Measurements from ENCODE around the gene BUD31.

The BUD31 gene

DNA sequence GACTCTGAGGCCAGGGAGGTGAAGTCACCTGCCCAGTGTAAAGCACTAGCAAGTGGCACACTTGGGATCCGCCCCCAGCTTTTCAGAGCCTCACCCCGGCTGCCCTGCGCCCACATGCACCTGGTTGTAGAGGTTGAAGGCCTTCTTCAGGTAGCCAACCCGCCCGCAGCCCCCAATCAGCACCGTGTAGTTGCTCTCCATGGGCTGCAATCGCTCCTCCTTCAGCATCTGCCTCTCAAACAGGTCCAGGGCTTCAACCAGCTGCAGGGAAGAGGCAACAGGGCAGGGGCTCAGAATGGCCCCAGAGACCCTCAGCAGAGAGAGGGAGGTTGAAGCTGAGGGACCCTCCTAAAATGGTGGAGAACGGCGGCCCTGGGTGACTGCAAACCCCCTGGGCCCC, 24.4 kb downstream of the BUD31 start:
- DNase-seq (ENCODE audit: low read depth): no peak

DNA sequence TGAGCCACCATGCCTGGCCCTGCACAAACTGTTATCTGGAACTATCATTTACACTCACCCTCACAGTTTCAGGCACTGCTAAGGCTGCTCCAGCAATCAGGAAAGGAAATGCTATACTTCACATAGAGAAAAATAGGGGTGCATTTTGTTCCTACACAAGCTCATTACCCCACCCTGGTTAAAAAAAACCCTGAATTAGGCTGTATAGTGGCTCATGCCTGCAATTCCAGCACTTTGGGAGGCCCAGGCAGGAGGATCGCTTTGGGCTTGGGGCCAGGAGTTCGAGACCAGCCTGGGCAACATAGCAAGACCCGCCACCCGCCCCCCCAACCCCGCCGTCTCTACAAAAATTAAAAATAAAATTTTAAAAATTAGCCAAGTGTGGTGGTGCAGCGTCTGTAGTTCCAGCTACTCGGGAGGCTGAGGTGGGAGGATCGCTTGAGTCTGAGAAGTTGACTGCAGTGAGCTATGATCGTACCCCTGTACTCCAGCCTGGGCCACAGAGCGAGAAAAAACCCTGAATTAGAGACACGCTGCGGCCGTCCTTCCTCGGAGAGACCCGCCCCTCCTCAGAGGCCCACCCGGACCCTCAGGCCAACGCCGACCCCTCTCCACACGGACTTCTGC, 29.3 kb downstream of the BUD31 start:
- DNase-seq (ENCODE audit: low read depth): no peak

DNA sequence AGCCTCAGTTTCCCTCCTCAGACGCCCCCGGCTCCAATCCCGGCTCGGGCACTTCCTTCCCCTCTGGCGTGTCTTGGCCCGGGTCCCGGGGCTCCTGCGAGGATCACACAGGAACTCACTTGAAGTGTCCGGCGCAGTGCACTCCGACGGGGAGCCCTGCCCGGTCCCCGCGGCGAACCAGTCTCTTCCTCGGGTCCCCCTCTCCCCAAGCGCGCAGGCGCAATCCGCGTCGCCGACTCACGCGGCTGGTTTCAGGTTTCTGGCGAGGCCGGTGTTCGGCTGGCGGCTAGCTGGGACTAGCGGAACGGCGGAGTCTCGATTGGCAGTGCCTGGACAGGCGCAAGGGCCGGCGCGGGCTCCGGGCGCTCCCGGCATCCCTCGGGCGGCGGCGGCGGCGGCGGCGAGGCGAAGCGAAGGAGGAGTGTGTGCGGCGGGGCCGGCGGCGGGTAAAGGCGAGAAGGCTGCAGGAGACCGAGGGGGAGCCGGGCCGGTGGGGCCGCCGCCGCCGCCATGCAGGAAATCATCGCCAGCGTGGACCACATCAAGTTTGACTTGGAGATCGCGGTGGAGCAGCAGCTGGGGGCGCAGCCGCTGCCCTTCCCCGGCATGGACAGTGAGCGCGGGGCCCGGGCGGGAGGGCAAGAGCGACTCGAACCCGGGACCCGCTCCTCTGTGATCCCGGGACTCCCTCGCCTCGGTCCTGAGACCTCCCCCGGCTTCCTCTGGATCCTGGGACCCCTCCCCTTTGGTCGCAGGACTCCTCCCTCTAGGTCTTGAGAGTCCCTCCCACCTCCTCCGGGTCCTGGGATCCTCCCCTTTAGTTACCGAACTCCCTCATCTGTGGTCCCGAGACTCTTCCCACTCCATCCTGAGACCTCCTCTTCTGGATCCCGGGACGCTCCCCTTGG, 30.1 kb downstream of the BUD31 start, which contains the start of the genes CPSF4 and PTCD1:
TSS of gene CPSF4 (plus strand) at position 371 of the 908 bp plus-strand sequence. CDS start at position 511, 140 bp downstream.
TSS of gene PTCD1 (minus strand) at position 226 of the 908 bp plus-strand sequence. CDS start 3,556 bp downstream, outside the sequence.
- peak; percentile 70 for DNase-seq (ENCODE audit: low read depth)

DNA sequence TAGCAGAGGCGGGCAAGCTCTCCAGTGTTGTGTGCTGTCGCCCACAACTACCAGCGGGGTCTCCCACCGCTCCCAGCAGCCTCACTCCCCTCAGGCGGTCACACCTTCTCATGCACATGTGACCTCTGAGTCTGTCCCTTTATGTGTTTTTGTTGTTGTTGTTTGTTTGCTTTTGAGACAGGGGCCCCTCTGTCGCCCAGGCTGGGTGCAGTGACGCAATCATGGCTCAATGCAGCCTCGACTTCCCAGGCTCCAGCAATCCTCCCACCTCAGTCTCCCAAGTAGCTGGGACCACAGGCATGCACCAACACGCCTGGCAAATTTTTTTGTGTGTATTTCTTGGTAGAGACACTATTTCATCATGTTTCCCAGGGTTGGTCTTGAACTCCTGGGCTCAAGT, 31.4 kb downstream of the BUD31 start:
- DNase-seq (ENCODE audit: low read depth): peak; percentile 13

DNA sequence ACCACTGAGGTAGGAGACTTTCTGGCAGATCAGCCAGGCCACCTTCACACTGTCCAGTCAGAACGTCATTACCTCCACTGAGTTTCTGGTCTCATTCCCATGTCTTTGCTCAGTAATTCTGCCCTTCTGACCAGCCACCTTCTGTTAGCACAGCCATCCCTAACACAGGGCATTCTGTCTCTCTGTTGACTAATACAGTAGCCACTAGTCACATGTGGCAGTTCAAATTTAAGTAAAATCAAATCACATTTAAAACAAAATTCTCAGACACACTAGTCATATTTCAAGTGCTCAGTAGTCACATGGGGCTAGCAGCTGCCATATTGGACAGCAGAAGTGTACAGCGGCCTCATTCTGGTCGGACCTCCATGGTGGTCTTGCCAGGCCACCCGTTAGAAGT, 37.3 kb downstream of the BUD31 start:
- no peak for DNase-seq (ENCODE audit: low read depth)

DNA sequence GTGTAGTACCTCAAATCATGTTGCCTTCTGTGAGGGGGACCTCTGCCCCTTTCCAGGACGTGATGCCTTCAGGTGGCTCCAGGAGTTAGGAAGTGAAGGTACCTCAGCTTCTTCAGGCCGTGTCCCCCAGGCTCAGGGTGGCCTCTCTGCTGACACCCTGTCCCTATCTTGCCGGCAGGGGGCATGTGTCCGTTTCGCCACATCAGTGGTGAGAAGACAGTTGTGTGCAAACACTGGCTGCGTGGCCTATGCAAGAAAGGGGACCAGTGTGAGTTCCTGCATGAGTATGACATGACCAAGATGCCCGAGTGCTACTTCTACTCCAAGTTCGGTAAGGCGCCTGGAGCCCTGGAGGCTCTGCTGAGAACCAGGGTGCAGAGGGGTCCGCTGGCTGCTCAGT, 39.2 kb downstream of the BUD31 start:
- DNase-seq (ENCODE audit: low read depth): no peak

DNA sequence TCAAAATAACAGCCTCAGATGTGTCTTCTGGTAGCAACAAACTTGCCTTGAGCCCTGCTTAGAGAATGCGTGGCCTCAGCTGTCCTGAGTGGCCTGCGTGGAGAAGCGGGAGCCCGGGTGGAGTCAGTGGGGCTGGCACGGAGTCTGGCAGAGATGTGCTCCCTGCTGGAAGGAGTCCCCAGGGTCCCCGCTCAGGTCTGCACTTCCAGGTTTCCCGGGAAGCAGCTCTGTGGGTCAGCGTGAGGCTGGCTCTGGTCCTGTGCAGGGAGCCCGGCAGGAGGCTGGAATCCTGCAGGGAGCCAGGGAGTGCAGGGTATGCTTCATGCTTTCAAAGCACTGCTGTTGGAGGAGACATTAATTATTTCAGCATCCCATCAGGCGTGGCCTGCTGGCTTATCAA, 40.1 kb downstream of the BUD31 start:
- DNase-seq (ENCODE audit: low read depth): no peak

DNA sequence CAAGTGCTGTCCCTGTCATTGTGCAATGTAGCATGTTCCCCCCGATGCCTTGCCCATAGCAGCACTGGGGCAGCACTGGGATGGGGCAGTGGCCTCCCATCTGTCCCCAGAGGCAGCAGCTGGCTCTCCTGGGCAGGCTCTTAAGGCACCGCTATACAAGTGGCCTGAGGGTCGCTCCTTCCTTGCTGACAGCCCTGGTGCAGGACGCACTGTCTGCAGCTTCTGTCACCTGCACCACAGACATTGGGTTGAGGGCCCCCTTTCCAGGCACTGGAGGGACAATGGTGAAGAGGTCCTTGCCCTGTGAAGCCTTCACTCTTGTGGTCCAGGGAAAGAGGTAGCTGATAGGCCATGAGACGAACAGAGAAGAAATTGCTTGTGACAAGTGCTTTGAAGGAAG, 40.6 kb downstream of the BUD31 start:
- DNase-seq (ENCODE audit: low read depth): no peak

DNA sequence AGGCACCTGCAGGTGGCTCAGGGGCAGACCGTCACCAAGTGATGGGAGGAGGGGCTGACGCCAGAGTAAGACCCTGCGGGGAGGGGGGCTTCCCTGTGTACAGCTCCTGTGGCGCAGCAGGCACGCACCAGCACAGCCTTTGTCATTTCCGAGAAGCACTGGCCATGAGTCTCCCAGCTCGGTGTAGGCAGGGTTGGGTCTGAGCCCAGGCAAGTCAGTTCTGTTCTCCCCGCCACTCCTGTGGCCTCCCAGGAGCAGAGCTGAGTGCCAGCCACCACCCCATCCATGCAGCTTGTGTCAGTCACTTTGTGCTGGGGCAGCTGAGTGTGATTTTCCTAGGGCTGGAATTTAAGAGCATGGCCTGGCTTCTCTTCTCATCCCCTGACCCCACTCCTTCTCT, 43.2 kb downstream of the BUD31 start:
- no peak for DNase-seq (ENCODE audit: low read depth)

DNA sequence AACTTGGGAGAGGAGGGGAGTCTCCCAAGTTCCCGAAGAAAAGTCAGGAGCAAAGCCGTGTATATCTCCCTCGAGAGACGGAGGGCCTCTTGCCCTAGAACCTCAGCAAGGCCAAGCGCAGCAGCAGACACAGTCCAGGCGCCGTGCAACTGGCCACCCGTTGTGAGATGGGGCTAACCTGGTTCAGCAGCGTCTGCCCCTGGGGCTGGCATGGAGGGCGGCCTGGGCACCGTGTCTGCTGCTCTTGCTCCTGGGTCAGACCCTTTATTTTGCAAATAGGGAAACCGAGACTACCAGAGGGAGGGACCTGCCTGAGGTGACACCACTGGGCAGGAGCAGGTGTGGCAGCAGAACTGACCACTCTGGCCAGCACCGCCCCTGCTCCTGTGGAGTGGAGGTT, 43.8 kb downstream of the BUD31 start:
- no peak for DNase-seq (ENCODE audit: low read depth)

DNA sequence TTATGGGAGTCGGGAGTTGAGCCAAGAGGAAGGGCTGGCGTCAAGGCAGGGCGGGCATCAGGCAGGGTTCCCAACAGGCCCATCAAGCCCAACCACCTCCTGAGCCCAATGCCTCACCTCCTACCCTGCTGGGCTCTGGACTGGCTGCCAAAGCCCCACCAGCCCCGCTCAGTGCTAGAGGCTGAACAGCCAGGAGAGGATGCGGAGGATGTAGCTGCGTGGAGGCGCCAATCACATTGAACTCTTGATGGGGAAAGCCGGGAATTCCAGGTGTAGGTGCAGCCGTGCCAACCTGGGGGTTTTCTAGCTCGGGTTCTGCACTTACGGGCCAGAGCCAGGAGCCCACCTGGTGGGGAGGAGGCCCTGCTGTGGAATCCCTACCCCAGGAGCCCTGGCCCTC, 44.3 kb downstream of the BUD31 start:
- DNase-seq (ENCODE audit: low read depth): no peak

DNA sequence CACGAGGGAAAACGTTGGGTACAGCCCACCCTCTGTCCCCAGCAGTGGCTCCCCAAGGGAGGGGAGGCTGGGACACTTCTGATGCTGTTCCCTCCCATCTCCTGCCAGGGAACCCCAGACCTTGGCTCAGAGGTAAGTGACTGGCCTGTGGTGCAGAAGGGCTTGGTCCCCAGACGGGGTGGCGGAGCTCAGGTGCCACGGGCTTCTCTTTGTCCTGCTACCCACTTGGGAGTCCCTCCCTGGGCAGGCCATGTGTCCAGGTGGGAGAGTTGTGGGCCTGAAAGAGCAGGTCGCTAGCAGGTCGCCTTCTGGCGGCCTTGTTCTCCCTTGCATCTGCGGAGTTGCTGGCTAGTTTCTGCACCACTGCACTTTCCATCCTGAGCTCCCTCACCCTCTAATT, 47.1 kb downstream of the BUD31 start:
- DNase-seq (ENCODE audit: low read depth): no peak

DNA sequence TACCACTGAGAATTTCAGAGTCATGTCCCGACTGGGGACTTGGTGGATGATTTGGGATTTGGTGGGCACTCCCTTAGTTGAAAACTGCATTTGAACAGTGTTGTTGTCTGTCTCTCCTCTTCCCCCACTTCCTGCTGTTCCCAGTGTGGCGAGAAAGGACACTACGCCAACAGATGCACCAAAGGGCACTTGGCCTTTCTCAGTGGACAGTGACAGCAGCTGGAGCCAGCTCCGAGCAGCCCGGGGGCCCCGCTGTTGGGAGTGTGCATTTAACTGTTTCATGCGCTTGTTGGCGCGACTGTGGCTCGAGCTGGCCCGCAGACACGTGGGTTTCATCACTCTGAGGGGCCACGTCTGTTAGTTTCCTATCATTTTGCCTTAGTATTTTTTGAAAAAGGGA, 47.5 kb downstream of the BUD31 start:
- DNase-seq (ENCODE audit: low read depth): no peak

DNA sequence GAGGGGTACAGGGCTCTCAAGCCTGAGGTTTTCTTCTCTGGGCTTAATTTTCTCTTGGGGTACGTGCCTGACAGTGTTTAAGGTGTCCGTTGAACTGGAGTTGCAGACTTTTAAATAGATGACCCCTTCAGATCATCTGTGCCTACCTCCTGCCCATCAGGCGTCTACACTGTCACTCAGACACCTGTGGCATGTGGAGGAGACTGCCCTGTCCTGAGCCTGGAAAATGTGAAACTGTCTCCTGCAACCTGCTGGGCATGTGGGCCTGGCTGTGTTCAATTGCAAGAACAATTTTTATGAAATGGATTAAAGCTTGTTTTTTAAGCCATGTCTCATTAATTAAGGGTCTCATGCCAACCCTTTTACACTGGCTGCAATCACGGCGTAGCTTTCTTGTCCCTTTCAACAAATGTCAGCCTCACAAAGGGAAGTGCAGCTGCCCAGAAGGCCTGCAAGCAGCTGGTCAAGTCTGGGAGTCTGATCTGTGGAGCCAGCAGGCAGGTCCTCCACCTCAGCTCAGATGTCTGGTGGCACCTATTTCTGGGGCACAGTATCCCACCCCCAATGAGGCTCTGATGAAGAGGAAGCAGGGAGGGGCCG, 48.4 kb downstream of the BUD31 start:
- DNase-seq (ENCODE audit: low read depth): no peak

DNA sequence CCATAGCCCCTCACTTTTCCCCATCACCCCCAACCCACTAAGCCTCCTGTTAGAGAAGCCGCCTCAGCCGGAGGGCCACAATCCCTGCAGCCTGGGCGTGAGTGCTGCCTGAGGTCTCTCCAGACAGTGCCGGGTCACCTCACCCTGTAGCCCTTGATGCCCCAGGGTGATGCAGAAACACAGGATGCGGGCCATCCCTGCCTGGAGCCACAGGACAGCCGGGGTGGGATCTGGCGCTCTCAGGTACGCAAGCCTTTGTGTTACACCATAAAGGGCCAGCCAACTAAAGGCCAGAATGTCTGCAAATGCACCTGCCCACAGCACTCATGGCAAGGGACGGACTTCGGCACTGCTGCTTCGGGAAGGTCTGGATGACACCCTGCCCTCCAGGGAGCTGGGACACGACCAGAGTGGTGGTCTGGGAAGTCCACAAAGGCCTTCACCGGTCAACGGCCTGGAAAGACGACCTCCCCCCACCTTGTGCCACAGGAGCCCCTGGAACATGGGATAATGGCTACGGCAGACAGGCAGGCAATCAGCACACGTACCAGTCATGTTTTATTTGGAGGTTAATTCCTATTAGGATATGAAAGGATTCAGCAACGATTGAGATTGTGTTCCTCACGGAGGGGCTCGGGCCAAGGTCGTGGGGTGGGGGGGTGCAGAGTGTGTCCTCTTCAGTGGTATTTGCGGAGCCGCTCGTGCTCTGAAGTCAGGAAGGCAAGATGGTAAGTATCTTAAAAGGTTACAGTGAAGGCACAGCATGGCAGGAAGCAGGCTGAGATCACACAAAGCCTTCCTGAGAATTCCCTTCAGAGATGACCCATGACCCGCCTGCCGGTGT, 49.1 kb downstream of the BUD31 start:
- no peak for DNase-seq (ENCODE audit: low read depth)

DNA sequence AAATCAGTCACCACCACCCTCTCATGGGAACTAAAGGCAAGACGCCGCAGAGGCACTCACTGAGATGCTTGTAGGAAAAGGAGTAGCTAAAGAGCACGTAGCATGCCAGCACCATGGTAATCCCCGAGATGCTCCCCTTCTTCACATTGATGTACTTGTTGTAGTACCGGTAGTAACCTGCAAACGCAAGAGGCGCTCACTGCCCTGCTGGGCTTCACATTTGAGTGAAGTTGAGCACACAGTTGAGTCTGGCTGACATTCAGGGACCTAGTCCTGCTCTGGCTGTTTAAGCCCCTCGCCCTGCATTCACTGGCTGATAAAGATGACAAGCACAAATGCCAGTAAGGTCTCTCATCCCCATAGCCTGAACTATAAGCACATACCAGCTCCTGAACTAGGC, 50.3 kb downstream of the BUD31 start:
- DNase-seq (ENCODE audit: low read depth): no peak

DNA sequence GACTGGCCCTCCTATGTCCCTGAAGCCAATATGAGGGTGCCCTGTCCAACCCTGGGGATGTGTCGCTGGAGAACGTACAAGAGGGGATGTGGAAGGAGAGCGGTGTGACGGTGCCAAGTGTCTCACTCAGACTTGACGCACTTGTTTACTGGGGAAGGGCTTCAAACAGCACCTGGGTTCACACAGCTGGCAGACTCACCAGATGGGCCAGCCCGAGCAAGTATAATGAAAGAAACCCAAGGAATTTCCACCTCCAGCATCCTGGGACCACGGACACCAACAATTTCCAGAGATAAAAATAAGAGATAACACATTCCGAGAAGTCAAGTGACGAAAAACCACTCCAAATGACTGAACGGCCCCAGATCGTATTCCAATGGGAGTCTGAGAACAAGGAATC, 51.9 kb downstream of the BUD31 start:
- no peak for DNase-seq (ENCODE audit: low read depth)

DNA sequence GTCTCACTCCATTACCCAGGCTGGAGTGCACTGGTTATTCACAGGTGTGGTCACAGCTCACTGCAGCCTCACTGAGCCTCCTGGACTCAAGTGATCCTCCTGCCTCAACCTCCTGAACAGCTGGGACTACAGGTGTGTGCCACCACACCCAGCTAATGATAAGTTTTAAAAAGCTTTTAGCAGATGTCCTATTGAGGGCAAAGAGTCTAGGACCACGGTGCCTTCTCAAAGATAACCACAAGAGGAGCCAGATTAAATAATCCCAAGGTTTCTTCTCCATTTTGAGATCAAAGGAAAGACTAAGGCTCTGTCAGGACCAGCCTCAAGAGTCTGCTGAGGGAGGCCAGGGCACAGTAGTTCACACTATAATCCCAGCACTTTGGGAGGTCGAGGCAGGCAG, 52.5 kb downstream of the BUD31 start:
- DNase-seq (ENCODE audit: low read depth): no peak

DNA sequence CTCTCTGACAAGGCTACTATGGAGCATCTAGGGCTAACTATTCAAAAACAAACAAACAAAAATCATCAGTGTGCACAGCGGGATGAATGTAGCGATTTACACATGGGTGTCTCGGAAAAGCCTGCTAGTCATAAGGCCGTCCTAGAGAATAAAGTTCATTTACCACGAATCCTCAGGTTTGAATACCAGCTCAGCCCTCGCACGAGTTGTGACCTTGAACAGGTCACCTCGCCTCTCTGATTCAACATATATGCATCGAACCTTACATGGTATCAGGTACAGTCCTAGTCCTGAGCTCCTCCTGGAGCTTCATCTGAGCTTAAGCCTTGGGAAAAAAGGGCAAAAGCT, 56.6 kb downstream of the BUD31 start:
- DNase-seq (ENCODE audit: low read depth): no peak

DNA sequence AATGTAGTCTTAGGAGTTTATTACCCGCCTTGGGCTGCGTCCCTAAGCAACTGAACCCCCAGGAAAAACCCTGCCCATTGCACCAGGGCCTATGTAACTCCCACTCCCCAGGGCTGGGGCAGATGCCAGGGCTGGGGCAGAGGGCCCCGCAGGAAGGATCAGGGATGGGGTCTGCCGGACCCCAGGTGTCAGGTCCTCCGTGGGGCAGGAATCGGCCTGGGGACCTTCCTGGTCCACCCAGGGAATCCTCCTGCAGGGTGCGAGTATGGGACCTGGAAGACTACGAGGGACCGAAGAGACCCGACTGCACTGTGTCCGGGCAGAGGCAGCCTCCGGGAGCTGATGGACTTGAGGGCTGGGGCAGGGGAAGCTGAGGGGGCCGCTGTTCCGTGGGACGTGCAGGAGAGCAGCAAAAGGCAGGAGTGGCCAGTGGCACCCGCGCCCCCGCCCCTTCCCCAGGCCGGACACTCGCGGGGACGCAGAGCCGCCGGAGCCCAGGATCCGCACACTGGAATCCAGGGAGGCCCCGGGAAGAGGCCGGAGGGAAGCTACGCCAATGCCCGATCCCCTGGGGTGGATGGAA, 59.7 kb downstream of the BUD31 start:
- no peak for DNase-seq (ENCODE audit: low read depth)

Data from GM04503 (cell line).